Caco-2 (cell line): ENCODE results near the gene OSMR. TPM values are rescaled to one million over a fixed set of nuclear protein-coding genes. Genes with fewer than 3 reads are reported as not detected.

Source experiments
- BruUV-seq: library from RNA; stranded (reverse); fragments of 400-500 nt; replicated peaks from 2 replicates; lab custom pipeline; 2021; lab: Mats Ljungman, UMichigan
- CTCF ChIA-PET: fragments of 300-600 bp; sonication (Branson Sonifier 250); formaldehyde crosslinking; loops from one replicate; lab custom pipeline; 2022; ENCODE audit warnings: antibody characterized with exemption; lab: Charles Lee
- POLR2A ChIA-PET: fragments of 300-600 bp; sonication (Branson Sonifier 250); formaldehyde crosslinking; loops from one replicate; lab custom pipeline; 2022; ENCODE audit warnings: antibody characterized with exemption; lab: Charles Lee
- DNase-seq, 2 experiments: peaks; one replicate each; pipeline versions ENCODE4 v3.0.0 to v3.0.0-alpha.2; 2020 to 2022
- H3K27me3 ChIP-seq: replicated peaks from 2 replicates; pipeline ENCODE4 v1.6.0; 2011; ENCODE audit warnings: low read length; ENCODE audit not compliant: control insufficient read depth, insufficient read depth
- H3K36me3 ChIP-seq: 2 replicates; pipeline ENCODE4 v1.5.1; 2011; ENCODE audit warnings: low read length; ENCODE audit not compliant: control insufficient read depth, insufficient read depth
- H3K4me1 ChIP-seq: fragments of 250-450 bp; sonication (Bioruptor Pico); 2 replicates; pipeline ENCODE4 v1.5.1; 2020; ENCODE audit warnings: mild to moderate bottlenecking
- H3K4me3 ChIP-seq: 2 replicates; pipeline ENCODE4 v1.5.1; 2011; ENCODE audit warnings: low read depth, mild to moderate bottlenecking, control low read depth, low read length
- H3K9me3 ChIP-seq: fragments of 250-450 bp; sonication (Bioruptor Pico); 2 replicates; pipeline ENCODE4 v1.5.1; 2020; ENCODE audit warnings: mild to moderate bottlenecking, moderate library complexity
- H3K27ac Mint-ChIP-seq: one replicate; pipeline ENCODE4 v1.8.0; 2022; ENCODE audit warnings: mixed read lengths; ENCODE audit not compliant: unreplicated experiment
- H3K27me3 Mint-ChIP-seq: one replicate; pipeline ENCODE4 v1.8.0; 2022; ENCODE audit warnings: mixed read lengths; ENCODE audit not compliant: insufficient read depth, unreplicated experiment
- H3K36me3 Mint-ChIP-seq: one replicate; pipeline ENCODE4 v1.8.0; 2022; ENCODE audit warnings: mild to moderate bottlenecking, mixed read lengths; ENCODE audit not compliant: insufficient read depth, unreplicated experiment
- H3K4me1 Mint-ChIP-seq: one replicate; pipeline ENCODE4 v1.8.0; 2022; ENCODE audit warnings: low read depth, mixed read lengths; ENCODE audit not compliant: unreplicated experiment
- H3K4me3 Mint-ChIP-seq: one replicate; pipeline ENCODE4 v1.8.0; 2022; ENCODE audit warnings: mild to moderate bottlenecking, moderate library complexity, mixed read lengths; ENCODE audit not compliant: unreplicated experiment
- H3K9me3 Mint-ChIP-seq: one replicate; pipeline ENCODE4 v1.8.0; 2022; ENCODE audit warnings: mixed read lengths; ENCODE audit not compliant: unreplicated experiment
- intact Hi-C: fragments of 100-400 bp; cut with micrococcal nuclease; formaldehyde crosslinking; loops from one replicate; pipeline ENCODE4 v1.10.0; 2022; ENCODE audit not compliant: unreplicated experiment
- total RNA-seq: library from RNA; stranded (reverse); gene quantifications from 2 replicates; pipeline ENCODE4 v1.2.3, GENCODE V29; 2022
- TF ChIP-seq, protein P1 (sequence below), 2 experiments: fragments of 200-600 bp in 1 of 2; IDR thresholded peaks; 1 replicate in 1 of 2; 2 replicates in 1 of 2; pipeline versions ENCODE4 v1.5.1 to v1.8.0; 2011 to 2022; ENCODE audit warnings: antibody characterized with exemption in 1 of 2, control low read depth in 1 of 2, inconsistent platforms in 1 of 2, low read depth in 1 of 2, low read length in 1 of 2, mild to moderate bottlenecking in 1 of 2, moderate library complexity in 1 of 2; ENCODE audit not compliant: insufficient read depth in 1 of 2, severe bottlenecking in 1 of 2, unreplicated experiment in 1 of 2

The OSMR gene
- total RNA-seq, 1 experiment from 2014 or later, result 0.11 TPM

- CTCF ChIA-PET, result interaction anchor here (1.3 kb wide), 1 partner anchor 362 kb away, joined by 3 read pairs; no protein-coding TSS in a partner anchor
- Histone ChIP-seq H3K4me1 (peaks cover 5% of the 10 kb centered on the region; the same call in 1 of the 2 replicates), H3K27me3 (no peaks in the 10 kb centered on the region), H3K4me3 (no peak overlapping the region), H3K9me3 (no peaks in the 10 kb centered on the region), H3K36me3 (no peaks in the 10 kb centered on the region)
- DNase-seq, result no peak
- POLR2A ChIA-PET, result no interaction called here
- no peak overlapping the region for H3K27ac Mint-ChIP-seq
- intact Hi-C loops, result no loop called here
- H3K27me3 Mint-ChIP-seq, result no peaks in the 10 kb centered on the region
- no peaks in the 10 kb centered on the region for H3K4me1 Mint-ChIP-seq
- TF ChIP-seq, protein P1, sequence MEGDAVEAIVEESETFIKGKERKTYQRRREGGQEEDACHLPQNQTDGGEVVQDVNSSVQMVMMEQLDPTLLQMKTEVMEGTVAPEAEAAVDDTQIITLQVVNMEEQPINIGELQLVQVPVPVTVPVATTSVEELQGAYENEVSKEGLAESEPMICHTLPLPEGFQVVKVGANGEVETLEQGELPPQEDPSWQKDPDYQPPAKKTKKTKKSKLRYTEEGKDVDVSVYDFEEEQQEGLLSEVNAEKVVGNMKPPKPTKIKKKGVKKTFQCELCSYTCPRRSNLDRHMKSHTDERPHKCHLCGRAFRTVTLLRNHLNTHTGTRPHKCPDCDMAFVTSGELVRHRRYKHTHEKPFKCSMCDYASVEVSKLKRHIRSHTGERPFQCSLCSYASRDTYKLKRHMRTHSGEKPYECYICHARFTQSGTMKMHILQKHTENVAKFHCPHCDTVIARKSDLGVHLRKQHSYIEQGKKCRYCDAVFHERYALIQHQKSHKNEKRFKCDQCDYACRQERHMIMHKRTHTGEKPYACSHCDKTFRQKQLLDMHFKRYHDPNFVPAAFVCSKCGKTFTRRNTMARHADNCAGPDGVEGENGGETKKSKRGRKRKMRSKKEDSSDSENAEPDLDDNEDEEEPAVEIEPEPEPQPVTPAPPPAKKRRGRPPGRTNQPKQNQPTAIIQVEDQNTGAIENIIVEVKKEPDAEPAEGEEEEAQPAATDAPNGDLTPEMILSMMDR (IDR thresholded peaks at IDR 0.05; ENCODE audit: insufficient read depth in 1 of 2, low read depth in 1 of 2, low read length in 1 of 2, severe bottlenecking in 1 of 2, unreplicated experiment in 1 of 2), result no peak
- no peaks in the 10 kb centered on the region for H3K9me3 Mint-ChIP-seq
- H3K36me3 Mint-ChIP-seq, result no peaks in the 10 kb centered on the region
- H3K4me3 Mint-ChIP-seq, result no peak overlapping the region
- no TSS peak for BruUV-seq
These were observed 42.6 kb upstream of the OSMR start for GRCh38 chr5:38803246-38803645.

GRCh38 chr5:38806775-38807258 is 39.0 kb upstream of the OSMR start:
- no peaks in the 10 kb centered on the region for H3K36me3 Mint-ChIP-seq
- TF ChIP-seq, protein P1 (IDR thresholded peaks at IDR 0.05; ENCODE audit: insufficient read depth in 1 of 2, low read depth in 1 of 2, low read length in 1 of 2, severe bottlenecking in 1 of 2, unreplicated experiment in 1 of 2), result no peak
- no TSS peak for BruUV-seq
- no peak for DNase-seq
- no peak overlapping the region for H3K4me3 Mint-ChIP-seq
- no peaks in the 10 kb centered on the region for H3K9me3 ChIP-seq
- H3K36me3 ChIP-seq, result no peaks in the 10 kb centered on the region
- ChIA-PET CTCF (interaction anchor here (1.6 to 3.6 kb wide), 2 partner anchors 365 to 386 kb away, joined by 8 to 88 read pairs; no protein-coding TSS in a partner anchor), POLR2A (no interaction called here)
- H3K4me1 ChIP-seq, result peaks cover 12% of the 10 kb centered on the region
- intact Hi-C loops, result loop anchor here (5.0 kb wide), 1 partner anchor 540 kb away; no protein-coding TSS in a partner anchor
- H3K27me3 ChIP-seq, result no peaks in the 10 kb centered on the region
- no peaks in the 10 kb centered on the region for H3K27me3 Mint-ChIP-seq
- H3K9me3 Mint-ChIP-seq, result no peaks in the 10 kb centered on the region
- no peak overlapping the region for H3K4me3 ChIP-seq
- H3K4me1 Mint-ChIP-seq, result no peaks in the 10 kb centered on the region
- no peak overlapping the region for H3K27ac Mint-ChIP-seq

DNA sequence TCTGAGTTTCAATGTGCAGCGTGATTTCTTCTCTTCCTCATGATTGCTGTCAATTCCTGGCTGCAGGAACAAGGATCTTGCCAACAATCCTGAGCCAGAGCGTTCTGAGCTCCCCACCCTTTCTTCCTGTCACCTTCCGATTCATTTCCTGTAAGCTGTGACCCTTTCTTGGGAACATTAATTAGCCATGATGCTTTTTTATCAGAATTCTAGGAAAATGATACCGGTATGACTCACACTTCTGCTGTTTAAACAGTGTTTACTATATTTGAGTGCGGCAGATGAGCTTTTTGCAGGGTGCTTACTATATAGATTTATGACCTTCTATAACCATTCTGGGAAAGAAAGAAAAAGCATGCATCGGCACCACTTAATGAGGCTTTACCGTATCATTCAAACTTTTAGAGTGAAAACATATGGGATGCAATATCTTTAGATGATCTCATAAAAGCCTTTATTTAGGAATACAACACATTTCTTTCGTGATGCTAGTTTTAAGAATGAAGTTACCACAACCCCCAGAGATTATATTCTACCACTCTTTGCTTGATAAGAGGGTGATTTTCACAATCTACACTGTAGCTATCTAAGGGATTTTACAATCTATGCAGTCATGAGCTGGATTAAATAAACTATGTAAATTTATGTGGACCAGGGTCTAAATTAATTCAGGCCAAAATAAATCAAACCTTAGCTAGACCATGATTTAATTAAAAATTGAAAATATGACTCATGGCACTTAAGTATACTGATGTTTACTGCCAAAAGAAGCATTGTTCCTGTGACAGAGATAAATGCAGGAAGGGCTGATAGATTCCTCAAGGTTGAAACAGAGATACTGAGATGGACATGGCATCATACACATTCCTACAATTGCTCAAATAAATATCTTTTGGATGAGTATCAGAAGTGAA is 38.0 kb upstream of the OSMR start:
- Histone ChIP-seq H3K36me3 (no peaks in the 10 kb centered on the region), H3K4me3 (no peak overlapping the region), H3K4me1 (peaks cover 12% of the 10 kb centered on the region), H3K27me3 (no peaks in the 10 kb centered on the region), H3K9me3 (no peaks in the 10 kb centered on the region)
- no TSS peak for BruUV-seq
- no peaks in the 10 kb centered on the region for H3K36me3 Mint-ChIP-seq
- H3K4me3 Mint-ChIP-seq, result no peak overlapping the region
- POLR2A ChIA-PET, result interaction anchor here (0.6 kb wide), 1 partner anchor 9 kb away, joined by 3 read pairs; no protein-coding TSS in a partner anchor
- H3K27ac Mint-ChIP-seq, result no peak overlapping the region
- CTCF ChIA-PET, result interaction anchor here (3.6 to 4.7 kb wide), 2 partner anchors 365 to 387 kb away, joined by 88 to 189 read pairs; no protein-coding TSS in a partner anchor
- DNase-seq, result no peak
- H3K27me3 Mint-ChIP-seq, result no peaks in the 10 kb centered on the region
- TF ChIP-seq, protein P1 (IDR thresholded peaks at IDR 0.05; ENCODE audit: insufficient read depth in 1 of 2, low read depth in 1 of 2, low read length in 1 of 2, severe bottlenecking in 1 of 2, unreplicated experiment in 1 of 2), result no peak
- no peaks in the 10 kb centered on the region for H3K4me1 Mint-ChIP-seq
- intact Hi-C loops, result loop anchor here (2.0 to 5.0 kb wide), 3 partner anchors 135 to 541 kb away; no protein-coding TSS in a partner anchor
- no peaks in the 10 kb centered on the region for H3K9me3 Mint-ChIP-seq
